Liver (tissue), 9 donors: ENCODE data around the gene BSN. TPM values are rescaled to one million over a fixed set of nuclear protein-coding genes. Genes with fewer than 3 reads are reported as not detected.

Experiments
- DNase-seq: peaks from one replicate; pipeline ENCODE4 v3.0.0-alpha.2; 2017; ENCODE audit warnings: low spot score
- H3K27ac ChIP-seq, 2 donors: one replicate each; pipeline ENCODE4 v1.7.0; 2013; ENCODE audit warnings: inconsistent platforms in 2 of 2, low read length in 2 of 2, control low read depth in 1 of 2, low read depth in 1 of 2, mild to moderate bottlenecking in 1 of 2
- H3K27me3 ChIP-seq, 4 donors: one replicate each; pipeline versions ENCODE4 v1.6.1 to v1.7.0; 2013; ENCODE audit warnings: low read length in 3 of 4, inconsistent platforms in 1 of 4, mild to moderate bottlenecking in 1 of 4, moderate library complexity in 1 of 4; ENCODE audit not compliant: control insufficient read depth in 4 of 4, insufficient read depth in 4 of 4
- H3K36me3 ChIP-seq, 4 donors: one replicate each; pipeline versions ENCODE4 v1.6.1 to v1.7.0; 2013; ENCODE audit warnings: low read length in 3 of 4, mild to moderate bottlenecking in 3 of 4, low read depth in 1 of 4, moderate library complexity in 1 of 4; ENCODE audit not compliant: control insufficient read depth in 4 of 4, insufficient read depth in 3 of 4
- H3K4me1 ChIP-seq, 4 donors: one replicate each; pipeline versions ENCODE4 v1.6.1 to v1.7.0; 2013; ENCODE audit warnings: low read length in 3 of 4, mild to moderate bottlenecking in 3 of 4, moderate library complexity in 1 of 4; ENCODE audit not compliant: control insufficient read depth in 4 of 4, insufficient read depth in 4 of 4
- H3K4me3 ChIP-seq, 3 donors: one replicate each; pipeline versions ENCODE4 v1.6.1 to v1.7.0; 2013; ENCODE audit warnings: low read length in 3 of 3, control low read depth in 1 of 3, low read depth in 1 of 3, mild to moderate bottlenecking in 1 of 3
- H3K9ac ChIP-seq, 2 donors: one replicate each; pipeline ENCODE4 v1.7.0; 2013; ENCODE audit warnings: low read length in 2 of 2, mild to moderate bottlenecking in 2 of 2, moderate library complexity in 2 of 2, control low read depth in 1 of 2, low read depth in 1 of 2
- H3K9me3 ChIP-seq, 4 donors: one replicate each; pipeline versions ENCODE4 v1.6.1 to v1.7.0; 2013; ENCODE audit warnings: low read length in 3 of 4; ENCODE audit not compliant: control insufficient read depth in 4 of 4
- EGR1 ChIP-seq, 2 donors: IDR thresholded peaks; 2 replicates each; pipeline ENCODE4 v1.6.1; 2016 to 2018; ENCODE audit warnings: antibody characterized with exemption in 2 of 2, low read depth in 2 of 2
- FOXA2 ChIP-seq: IDR thresholded peaks from 2 replicates; pipeline ENCODE4 v1.6.1; 2016; ENCODE audit warnings: antibody characterized with exemption
- HNF4A ChIP-seq, 2 donors: conservative IDR thresholded peaks; 2 replicates each; pipeline ENCODE4 v1.6.1; 2016; ENCODE audit warnings: antibody characterized with exemption in 2 of 2, mild to moderate bottlenecking in 2 of 2
- HNF4G ChIP-seq: IDR thresholded peaks from 2 replicates; pipeline ENCODE4 v1.6.1; 2016; ENCODE audit warnings: antibody characterized with exemption
- JUND ChIP-seq, 2 donors: IDR thresholded peaks; 2 replicates each; pipeline ENCODE4 v1.6.1; 2016; ENCODE audit warnings: antibody characterized with exemption in 2 of 2
- NR2F2 ChIP-seq: IDR thresholded peaks from 2 replicates; pipeline ENCODE4 v1.6.1; 2016; ENCODE audit warnings: antibody characterized with exemption
- RAD21 ChIP-seq, 2 donors: IDR thresholded peaks; 2 replicates each; pipeline ENCODE4 v1.6.1; 2016; ENCODE audit warnings: antibody characterized with exemption in 2 of 2, mild to moderate bottlenecking in 2 of 2
- YY1 ChIP-seq: IDR thresholded peaks from 2 replicates; pipeline ENCODE4 v1.6.1; 2016; ENCODE audit warnings: antibody characterized with exemption, mild to moderate bottlenecking
- WGBS: extraction: QIAGEN DNeasy Blood & Tissue Kit; methylation state at CpG from one replicate; pipeline ENCODE4 v1.1.7; 2013; 5-methylcytosine and 5-hydroxymethylcytosine counted together
- polyA plus RNA-seq, 2 donors: library from polyadenylated mRNA; stranded (reverse) in 1 of 2; unstranded in 1 of 2; fragments of 200-250 nt in 1 of 2; fragments of >200 nt in 1 of 2; fragmentation: Nextera tagmentation in 1 of 2; extraction: Ambion mirVana in 1 of 2; gene quantifications; one replicate each; pipeline versions ENCODE4 v1.2.1 to v1.2.3, GENCODE V29; 2013 to 2015
- total RNA-seq, 2 donors: library from RNA; depleted of rRNA; stranded (reverse); fragments of >200 nt; gene quantifications; one replicate each; pipeline ENCODE4 v1.2.3, GENCODE V29; 2014
- TF ChIP-seq, protein P1 (sequence below): fragments of 150-350 bp; IDR thresholded peaks from 2 replicates; pipeline ENCODE4 v1.5.1; 2017; ENCODE audit warnings: improper control_type of control experiment, low read depth, low read length; ENCODE audit not compliant: missing input control
- TF ChIP-seq, protein P2 (sequence below): IDR thresholded peaks from 2 replicates; pipeline ENCODE4 v1.6.1; 2016; ENCODE audit warnings: antibody characterized with exemption
- donor health status: healthy.
- donor health status: healthy.
- donor health status: healthy.
- donor health status: healthy.
- donor health status: healthy.

Gene BSN
- total and polyA plus RNA-seq, 4 donors, result 0.32 to 0.67 (median 0.40) TPM

DNA sequence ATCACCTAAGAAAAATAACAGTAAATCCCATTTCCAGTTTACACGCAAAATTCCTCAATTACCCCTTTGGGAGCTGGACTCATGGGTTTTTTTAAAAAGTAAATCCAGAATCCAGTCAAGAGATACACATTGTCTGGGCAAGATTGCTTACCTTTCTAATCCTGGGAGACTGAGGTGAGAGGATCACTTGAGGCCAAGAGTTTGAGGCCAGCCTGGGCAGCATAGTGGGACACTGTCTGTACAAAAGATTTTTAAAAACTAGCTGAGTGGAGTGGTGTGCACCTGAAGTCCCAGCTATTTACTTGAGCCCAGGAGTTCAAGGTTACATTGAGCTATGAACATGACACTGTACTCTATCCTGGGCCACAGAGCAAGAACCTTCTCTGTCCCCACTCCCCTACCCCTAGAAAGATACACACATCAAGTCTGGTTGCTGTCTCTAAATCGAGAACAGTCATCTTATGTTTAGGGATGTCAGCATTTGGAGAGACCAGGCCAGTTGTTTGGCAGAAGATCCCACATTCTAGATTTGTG, 45.2 kb upstream of the BSN start:
- peaks cover 3 to 9% (median 8%) of the 10 kb centered on the region in 4 donors for H3K36me3 ChIP-seq
- TF ChIP-seq HNF4A (conservative IDR thresholded peaks at IDR 0.05) (peak in 1 of 2 donors; percentile 8), YY1 (no peak)
- H3K27ac ChIP-seq, result no peak overlapping the region
- H3K27me3 ChIP-seq, result no peaks in the 10 kb centered on the region
- H3K4me3 ChIP-seq, result no peak overlapping the region
- H3K4me1 ChIP-seq, result peaks cover 8 to 15% (median 15%) of the 10 kb centered on the region in 4 donors
- 31% methylated on average over 2 of the region's 2 CpGs for WGBS
- H3K9me3 ChIP-seq, result no peaks in the 10 kb centered on the region
- H3K9ac ChIP-seq, result no peak overlapping the region
- no peak for DNase-seq

DNA sequence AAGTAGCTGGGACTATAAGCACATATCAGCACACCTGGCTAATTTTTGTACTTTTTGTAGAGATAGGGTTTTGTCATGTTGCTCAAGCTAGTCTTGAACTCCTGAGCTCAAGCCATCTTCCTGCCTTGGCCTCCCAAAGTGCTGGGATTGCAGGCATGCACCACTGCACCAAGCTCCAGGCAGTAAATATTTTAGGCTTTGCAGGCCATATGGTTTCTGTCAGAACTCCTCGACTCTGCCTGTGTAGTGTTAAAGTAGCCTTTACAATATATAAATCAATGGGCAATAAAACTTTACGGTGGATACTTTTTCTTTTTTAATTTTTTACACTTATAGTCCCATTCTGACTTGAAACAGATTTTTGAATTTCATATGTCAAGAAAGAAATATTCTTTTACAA, 42.6 kb upstream of the BSN start:
- WGBS, result 93% methylated on average over 2 of the region's 2 CpGs
- H3K27me3 ChIP-seq, result no peaks in the 10 kb centered on the region
- no peak overlapping the region for H3K9ac ChIP-seq
- peaks cover 3 to 9% (median 8%) of the 10 kb centered on the region in 4 donors for H3K36me3 ChIP-seq
- H3K27ac ChIP-seq, result no peak overlapping the region
- peaks cover 13 to 22% (median 18%) of the 10 kb centered on the region in 4 donors for H3K4me1 ChIP-seq
- no peak for DNase-seq
- H3K9me3 ChIP-seq, result no peaks in the 10 kb centered on the region
- no peak overlapping the region for H3K4me3 ChIP-seq
- TF ChIP-seq, protein P1, sequence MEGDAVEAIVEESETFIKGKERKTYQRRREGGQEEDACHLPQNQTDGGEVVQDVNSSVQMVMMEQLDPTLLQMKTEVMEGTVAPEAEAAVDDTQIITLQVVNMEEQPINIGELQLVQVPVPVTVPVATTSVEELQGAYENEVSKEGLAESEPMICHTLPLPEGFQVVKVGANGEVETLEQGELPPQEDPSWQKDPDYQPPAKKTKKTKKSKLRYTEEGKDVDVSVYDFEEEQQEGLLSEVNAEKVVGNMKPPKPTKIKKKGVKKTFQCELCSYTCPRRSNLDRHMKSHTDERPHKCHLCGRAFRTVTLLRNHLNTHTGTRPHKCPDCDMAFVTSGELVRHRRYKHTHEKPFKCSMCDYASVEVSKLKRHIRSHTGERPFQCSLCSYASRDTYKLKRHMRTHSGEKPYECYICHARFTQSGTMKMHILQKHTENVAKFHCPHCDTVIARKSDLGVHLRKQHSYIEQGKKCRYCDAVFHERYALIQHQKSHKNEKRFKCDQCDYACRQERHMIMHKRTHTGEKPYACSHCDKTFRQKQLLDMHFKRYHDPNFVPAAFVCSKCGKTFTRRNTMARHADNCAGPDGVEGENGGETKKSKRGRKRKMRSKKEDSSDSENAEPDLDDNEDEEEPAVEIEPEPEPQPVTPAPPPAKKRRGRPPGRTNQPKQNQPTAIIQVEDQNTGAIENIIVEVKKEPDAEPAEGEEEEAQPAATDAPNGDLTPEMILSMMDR, result no peak
- TF ChIP-seq HNF4G, result no peak
- TF ChIP-seq HNF4A (conservative IDR thresholded peaks at IDR 0.05), result no peak
- TF ChIP-seq JUND (IDR thresholded peaks at IDR 0.05), result no peak
- TF ChIP-seq RAD21 (IDR thresholded peaks at IDR 0.05), result no peak
- TF ChIP-seq, protein P2, sequence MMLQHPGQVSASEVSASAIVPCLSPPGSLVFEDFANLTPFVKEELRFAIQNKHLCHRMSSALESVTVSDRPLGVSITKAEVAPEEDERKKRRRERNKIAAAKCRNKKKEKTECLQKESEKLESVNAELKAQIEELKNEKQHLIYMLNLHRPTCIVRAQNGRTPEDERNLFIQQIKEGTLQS, result no peak

DNA sequence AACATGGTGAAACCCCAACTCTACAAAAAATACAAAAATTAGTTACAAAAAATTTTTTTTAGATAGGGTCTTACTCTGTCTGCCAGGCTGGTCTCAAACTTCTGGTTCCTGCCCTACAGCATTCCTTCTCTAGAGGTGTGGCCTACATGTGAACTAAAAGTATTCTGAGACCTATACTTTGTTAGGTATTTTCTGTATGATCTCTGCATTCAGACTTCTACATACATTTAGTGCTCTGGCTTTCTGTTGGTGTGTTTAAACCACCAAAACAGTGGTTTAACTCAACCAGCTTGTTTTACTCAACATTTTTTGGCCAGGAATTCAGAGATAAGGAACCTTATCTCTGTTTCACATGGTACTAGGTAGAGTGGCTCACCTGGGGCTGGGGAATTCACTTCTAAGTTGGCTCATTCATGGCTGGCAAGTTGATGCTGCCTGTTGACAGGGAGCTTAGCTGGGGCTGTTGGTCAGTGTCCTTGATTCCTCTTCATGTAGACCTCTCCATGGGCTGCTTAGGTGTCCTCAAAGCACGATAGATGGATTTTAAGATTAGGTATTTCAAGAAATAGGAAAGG, 41.4 kb upstream of the BSN start:
- Histone ChIP-seq H3K4me1 (peaks cover 15 to 27% (median 19%) of the 10 kb centered on the region in 4 donors), H3K9me3 (no peaks in the 10 kb centered on the region), H3K4me3 (no peak overlapping the region), H3K9ac (no peak overlapping the region), H3K27ac (peak overlapping the region in 1 of 2 donors; percentile 36), H3K36me3 (peaks cover 3 to 9% (median 8%) of the 10 kb centered on the region in 4 donors), H3K27me3 (no peaks in the 10 kb centered on the region)
- TF ChIP-seq NR2F2, result no peak
- TF ChIP-seq FOXA2, result no peak
- TF ChIP-seq YY1, result no peak
- TF ChIP-seq HNF4A (conservative IDR thresholded peaks at IDR 0.05), result no peak
- TF ChIP-seq EGR1 (IDR thresholded peaks at IDR 0.05; ENCODE audit: low read depth in 2 of 2), result no peak
- TF ChIP-seq, protein P2, result no peak
- 94% methylated on average over 1 of the region's 1 CpG for WGBS
- no peak for DNase-seq
